HepG2 (cell line): ENCODE data around the gene KLKB1. TPM values are rescaled to one million over a fixed set of nuclear protein-coding genes. Genes with fewer than 3 reads are reported as not detected.

ENCODE experiments used
- AGO1 ChIP-seq: fragments of 200-400 bp; formaldehyde crosslinking; IDR thresholded peaks from 2 replicates; pipeline ENCODE4 v1.6.1; 2017; ENCODE audit warnings: mild to moderate bottlenecking, low read depth, low read length, moderate library complexity; ENCODE audit not compliant: poor library complexity, severe bottlenecking
- FUBP1 ChIP-seq: sonication (generic); formaldehyde crosslinking; IDR thresholded peaks from 2 replicates; pipeline ENCODE4 v1.5.1; 2020; ENCODE audit warnings: missing genetic modification reagents, mild to moderate bottlenecking, borderline replicate concordance
- HNF1A ChIP-seq, 2 experiments: sonication (generic) in 1 of 2; formaldehyde crosslinking in 1 of 2; IDR thresholded peaks; 2 replicates each; pipeline versions ENCODE4 v1.4.0 to v1.6.1; 2016 to 2020; ENCODE audit warnings: borderline replicate concordance in 1 of 2, low read depth in 1 of 2, mild to moderate bottlenecking in 1 of 2, missing genetic modification reagents in 1 of 2
- HNF4G ChIP-seq, 2 experiments: sonication (generic) in 1 of 2; formaldehyde crosslinking in 1 of 2; IDR thresholded peaks; 2 replicates each; pipeline versions ENCODE4 v1.4.0 to v1.6.1; 2011 to 2020; ENCODE audit warnings: borderline replicate concordance in 2 of 2, low read depth in 2 of 2, mild to moderate bottlenecking in 2 of 2, low read length in 1 of 2, missing genetic modification reagents in 1 of 2, moderate library complexity in 1 of 2
- KDM5A ChIP-seq: fragments of 200-600 bp; sonication (generic); IDR thresholded peaks from 2 replicates; pipeline ENCODE4 v1.7.0; 2018; ENCODE audit warnings: antibody characterized with exemption, mild to moderate bottlenecking, low read length, borderline replicate concordance
- NCOA2 ChIP-seq: sonication (generic); formaldehyde crosslinking; IDR thresholded peaks from 2 replicates; pipeline ENCODE4 v1.8.0; 2022; ENCODE audit warnings: inconsistent platforms
- RBFOX2 ChIP-seq: fragments of 200-400 bp; formaldehyde crosslinking; IDR thresholded peaks from 2 replicates; pipeline ENCODE4 v1.6.1; 2017; ENCODE audit warnings: low read depth, mild to moderate bottlenecking, low read length
- RNF219 ChIP-seq: sonication (generic); formaldehyde crosslinking; IDR thresholded peaks from 2 replicates; pipeline ENCODE4 v1.5.0; 2020; ENCODE audit warnings: mild to moderate bottlenecking, missing genetic modification reagents
- U2AF2 ChIP-seq: fragments of 200-400 bp; formaldehyde crosslinking; IDR thresholded peaks from 2 replicates; pipeline ENCODE4 v1.6.1; 2017; ENCODE audit warnings: low read depth, mild to moderate bottlenecking, low read length
- WIZ ChIP-seq: sonication (generic); formaldehyde crosslinking; IDR thresholded peaks from 2 replicates; pipeline ENCODE4 v1.5.1; 2020; ENCODE audit warnings: mild to moderate bottlenecking, missing genetic modification reagents
- ZNF17 ChIP-seq: sonication (generic); formaldehyde crosslinking; IDR thresholded peaks from 2 replicates; pipeline ENCODE4 v1.5.0; 2020; ENCODE audit warnings: mild to moderate bottlenecking, missing genetic modification reagents
- ZNF792 ChIP-seq: IDR thresholded peaks from 2 replicates; pipeline ENCODE4 v1.6.1; 2016
- ZNF841 ChIP-seq: sonication (generic); formaldehyde crosslinking; IDR thresholded peaks from 2 replicates; pipeline ENCODE4 v1.8.1; 2023; ENCODE audit warnings: missing genetic modification reagents, borderline replicate concordance
- ZNF891 ChIP-seq: sonication (generic); formaldehyde crosslinking; IDR thresholded peaks from 2 replicates; pipeline ENCODE4 v1.5.0; 2020; ENCODE audit warnings: mild to moderate bottlenecking, missing genetic modification reagents
- ZSCAN9 ChIP-seq: IDR thresholded peaks from 2 replicates; pipeline ENCODE4 v1.6.1; 2016; ENCODE audit warnings: borderline replicate concordance
- polyA plus RNA-seq, 8 experiments: library from polyadenylated mRNA; depleted of rRNA in 3 of 8; stranded (reverse) in 7 of 8; unstranded in 1 of 8; fragments of >200 nt; fragmentation: Illumina TruSeq in 4 of 8; extraction: Trizol in 4 of 8; gene quantifications; 2 replicates each; pipeline versions ENCODE4 v1.2.1 to v1.2.3, GENCODE V29; 2011 to 2016; ENCODE audit warnings: low read depth in 4 of 8, missing spikeins in 1 of 8, mixed read lengths in 1 of 8; ENCODE audit not compliant: insufficient read depth in 1 of 8
- total RNA-seq, 5 experiments: library from RNA; depleted of rRNA; stranded (reverse); fragments of >200 nt; fragmentation: Illumina TruSeq; extraction: Trizol; gene quantifications; 2 replicates each; pipeline ENCODE4 v1.2.3, GENCODE V29; 2016; ENCODE audit warnings: low read depth in 1 of 5
- TF ChIP-seq, protein P1 (sequence below): sonication (generic); formaldehyde crosslinking; IDR thresholded peaks from 2 replicates; pipeline ENCODE4 v1.4.0; 2020; ENCODE audit warnings: missing genetic modification reagents, mild to moderate bottlenecking, borderline replicate concordance

KLKB1 gene
- total and polyA plus RNA-seq, 2 of the 13 experiments (the other 11 are each of a cell fraction or from before 2014, with no cell fraction given), result 0.26 to 0.49 TPM

- TF ChIP-seq RNF219 (CRISPR knock-in tag) (no peak), RBFOX2 (peak; percentile 95), ZNF792 (CRISPR knock-in tag) (0 out of 2 replicates have a peak, but pooled peaks have one; percentile 14), U2AF2 (no peak), ZNF17 (CRISPR knock-in tag) (no peak), ZNF841 (CRISPR knock-in tag) (no peak), ZSCAN9 (CRISPR knock-in tag) (peak; percentile 70), HNF4G (IDR thresholded peaks at IDR 0.05; ENCODE audit: borderline replicate concordance, low read depth, low read length) (no peak; the same call in 1 of the 2 replicates), HNF4G (CRISPR knock-in tag; IDR thresholded peaks at IDR 0.05; ENCODE audit: borderline replicate concordance, low read depth) (no peak), KDM5A (peak; percentile 46; the same call in 1 of the 2 replicates), AGO1 (no peak), ZNF891 (CRISPR knock-in tag) (no peak), HNF1A (IDR thresholded peaks at IDR 0.05; ENCODE audit: low read depth) (no peak), HNF1A (CRISPR knock-in tag; IDR thresholded peaks at IDR 0.05; ENCODE audit: borderline replicate concordance) (peak; percentile 31; the same call in 1 of the 2 replicates), FUBP1 (CRISPR knock-in tag) (no peak), WIZ (CRISPR knock-in tag) (peak; percentile 34), NCOA2 (CRISPR knock-in tag) (no peak)
- TF ChIP-seq, protein P1, sequence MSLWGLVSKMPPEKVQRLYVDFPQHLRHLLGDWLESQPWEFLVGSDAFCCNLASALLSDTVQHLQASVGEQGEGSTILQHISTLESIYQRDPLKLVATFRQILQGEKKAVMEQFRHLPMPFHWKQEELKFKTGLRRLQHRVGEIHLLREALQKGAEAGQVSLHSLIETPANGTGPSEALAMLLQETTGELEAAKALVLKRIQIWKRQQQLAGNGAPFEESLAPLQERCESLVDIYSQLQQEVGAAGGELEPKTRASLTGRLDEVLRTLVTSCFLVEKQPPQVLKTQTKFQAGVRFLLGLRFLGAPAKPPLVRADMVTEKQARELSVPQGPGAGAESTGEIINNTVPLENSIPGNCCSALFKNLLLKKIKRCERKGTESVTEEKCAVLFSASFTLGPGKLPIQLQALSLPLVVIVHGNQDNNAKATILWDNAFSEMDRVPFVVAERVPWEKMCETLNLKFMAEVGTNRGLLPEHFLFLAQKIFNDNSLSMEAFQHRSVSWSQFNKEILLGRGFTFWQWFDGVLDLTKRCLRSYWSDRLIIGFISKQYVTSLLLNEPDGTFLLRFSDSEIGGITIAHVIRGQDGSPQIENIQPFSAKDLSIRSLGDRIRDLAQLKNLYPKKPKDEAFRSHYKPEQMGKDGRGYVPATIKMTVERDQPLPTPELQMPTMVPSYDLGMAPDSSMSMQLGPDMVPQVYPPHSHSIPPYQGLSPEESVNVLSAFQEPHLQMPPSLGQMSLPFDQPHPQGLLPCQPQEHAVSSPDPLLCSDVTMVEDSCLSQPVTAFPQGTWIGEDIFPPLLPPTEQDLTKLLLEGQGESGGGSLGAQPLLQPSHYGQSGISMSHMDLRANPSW (CRISPR knock-in tag), result no peak
These were observed 35.9 kb upstream of the KLKB1 start, which contains the start of gene CYP4V2 (continued) for GRCh38 chr4:186191200-186192065.
